ENCODE measurements around the gene RABL2A. TPM values are rescaled to one million over a fixed set of nuclear protein-coding genes. Genes with fewer than 3 reads are reported as not detected.
"Not testable (repeated sequence)": the region's sequence is repeated elsewhere in the genome, so short reads cannot be mapped to it uniquely, and the experiment has no call there.

RABL2A gene
- polyA plus RNA-seq (2013, experiment 1 of 2) = 6.7 TPM
- 6.6 TPM for polyA plus RNA-seq (2013, experiment 2 of 2)

- H3K36me3 ChIP-seq (ENCODE audit: insufficient read depth, low read length); H3K27ac ChIP-seq (ENCODE audit: low read depth, low read length); H3K27me3 ChIP-seq (ENCODE audit: insufficient read depth, low read length); H3K4me1 ChIP-seq (ENCODE audit: insufficient read depth, low read length); H3K9me3 ChIP-seq (ENCODE audit: insufficient read depth, low read depth, low read length): not testable (repeated sequence)
- WGBS = under 1% methylated on average over 34 of the region's 51 CpGs
- peak within 1 kb of the TSS; percentile 59 for H3K4me3 ChIP-seq (ENCODE audit: low read length)
- peak within 1 kb of the TSS; percentile 47; the same call in 1 of the 2 replicates for H3K9ac ChIP-seq (ENCODE audit: low read depth, low read length)
Measured at GRCh38 chr2:113626616-113627330, at the start of gene RABL2A. RABL2A (plus strand) TSS chr2:113627266; CDS start chr2:113628607, 1,341 bp downstream.

GRCh38 chr2:113578508-113578907 lies 48.6 kb upstream of the RABL2A start:
- not testable (repeated sequence) for H3K9ac ChIP-seq (ENCODE audit: low read depth, low read length); H3K4me1 ChIP-seq (ENCODE audit: insufficient read depth, low read length); H3K27ac ChIP-seq (ENCODE audit: low read depth, low read length); H3K4me3 ChIP-seq (ENCODE audit: low read length); H3K27me3 ChIP-seq (ENCODE audit: insufficient read depth, low read length); H3K36me3 ChIP-seq (ENCODE audit: insufficient read depth, low read length); H3K9me3 ChIP-seq (ENCODE audit: insufficient read depth, low read depth, low read length)
- 47% methylated on average over 4 of the region's 5 CpGs for WGBS

GRCh38 chr2:113582473-113582872 lies 44.6 kb upstream of the RABL2A start:
- not testable (repeated sequence) for H3K27ac ChIP-seq (ENCODE audit: low read depth, low read length)
- 88% methylated on average over 3 of the region's 3 CpGs for WGBS

GRCh38 chr2:113583521-113584225 lies 43.4 kb upstream of the RABL2A start:
- not testable (repeated sequence) for H3K27me3 ChIP-seq (ENCODE audit: insufficient read depth, low read length); H3K4me1 ChIP-seq (ENCODE audit: insufficient read depth, low read length); H3K9me3 ChIP-seq (ENCODE audit: insufficient read depth, low read depth, low read length); H3K36me3 ChIP-seq (ENCODE audit: insufficient read depth, low read length)
- Histone ChIP-seq H3K9ac (ENCODE audit: low read depth, low read length) (peak overlapping the region; percentile 88), H3K27ac (ENCODE audit: low read depth, low read length) (peak overlapping the region; percentile 59; the same call in 1 of the 2 replicates), H3K4me3 (ENCODE audit: low read length) (peak overlapping the region; percentile 65)
- 3% methylated on average over 54 of the region's 63 CpGs for WGBS

More at GRCh38 chr2:113582473-113582872, 44.6 kb upstream of the RABL2A start:
- not testable (repeated sequence) for H3K4me1 ChIP-seq (ENCODE audit: insufficient read depth, low read length); H3K27me3 ChIP-seq (ENCODE audit: insufficient read depth, low read length); H3K4me3 ChIP-seq (ENCODE audit: low read length); H3K9me3 ChIP-seq (ENCODE audit: insufficient read depth, low read depth, low read length); H3K36me3 ChIP-seq (ENCODE audit: insufficient read depth, low read length); H3K9ac ChIP-seq (ENCODE audit: low read depth, low read length)

- Histone ChIP-seq H3K4me3 (ENCODE audit: low read length) (peak overlapping the region; percentile 65), H3K9ac (ENCODE audit: low read depth, low read length) (peak overlapping the region; percentile 79)
- H3K27ac ChIP-seq (ENCODE audit: low read depth, low read length); H3K36me3 ChIP-seq (ENCODE audit: insufficient read depth, low read length); H3K27me3 ChIP-seq (ENCODE audit: insufficient read depth, low read length); H3K9me3 ChIP-seq (ENCODE audit: insufficient read depth, low read depth, low read length); H3K4me1 ChIP-seq (ENCODE audit: insufficient read depth, low read length): not testable (repeated sequence)
- 6% methylated on average over 19 of the region's 47 CpGs for WGBS
Measured at GRCh38 chr2:113584311-113585092, 42.6 kb upstream of the RABL2A start.

- not testable (repeated sequence) for H3K4me3 ChIP-seq (ENCODE audit: low read length); H3K27me3 ChIP-seq (ENCODE audit: insufficient read depth, low read length); H3K36me3 ChIP-seq (ENCODE audit: insufficient read depth, low read length); H3K9ac ChIP-seq (ENCODE audit: low read depth, low read length); H3K27ac ChIP-seq (ENCODE audit: low read depth, low read length); H3K9me3 ChIP-seq (ENCODE audit: insufficient read depth, low read depth, low read length); H3K4me1 ChIP-seq (ENCODE audit: insufficient read depth, low read length)
- 100% methylated on average over 2 of the region's 3 CpGs for WGBS
Measured at GRCh38 chr2:113587201-113587600, 39.9 kb upstream of the RABL2A start.

GRCh38 chr2:113589591-113589990 lies 37.5 kb upstream of the RABL2A start:
- not testable (repeated sequence) for H3K27me3 ChIP-seq (ENCODE audit: insufficient read depth, low read length); H3K4me1 ChIP-seq (ENCODE audit: insufficient read depth, low read length); H3K27ac ChIP-seq (ENCODE audit: low read depth, low read length); H3K4me3 ChIP-seq (ENCODE audit: low read length); H3K9me3 ChIP-seq (ENCODE audit: insufficient read depth, low read depth, low read length); H3K9ac ChIP-seq (ENCODE audit: low read depth, low read length); H3K36me3 ChIP-seq (ENCODE audit: insufficient read depth, low read length)
- 94% methylated on average over 4 of the region's 7 CpGs for WGBS

DNA sequence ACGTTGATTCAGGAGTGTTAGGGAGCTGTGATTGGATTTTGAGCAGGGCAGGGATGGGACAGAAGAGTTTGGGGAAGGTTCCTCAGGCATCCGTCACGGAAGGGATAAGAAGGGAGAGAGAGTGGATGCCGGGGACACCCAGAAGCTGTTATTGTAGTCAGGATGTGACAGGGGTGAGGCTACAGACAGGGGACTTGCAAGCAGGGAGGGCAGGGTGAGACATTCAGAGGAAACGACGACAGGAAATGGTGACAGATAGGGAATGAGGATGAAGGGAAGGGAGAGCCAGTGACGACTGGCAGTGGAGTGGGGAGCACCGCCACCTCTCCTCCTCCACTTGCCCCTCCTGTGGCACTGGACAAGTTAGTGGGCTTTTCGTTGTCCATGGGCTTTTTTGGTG lies 35.1 kb upstream of the RABL2A start:
- not testable (repeated sequence) for H3K9ac ChIP-seq (ENCODE audit: low read depth, low read length); H3K27me3 ChIP-seq (ENCODE audit: insufficient read depth, low read length); H3K36me3 ChIP-seq (ENCODE audit: insufficient read depth, low read length); H3K4me1 ChIP-seq (ENCODE audit: insufficient read depth, low read length); H3K4me3 ChIP-seq (ENCODE audit: low read length); H3K9me3 ChIP-seq (ENCODE audit: insufficient read depth, low read depth, low read length); H3K27ac ChIP-seq (ENCODE audit: low read depth, low read length)
- WGBS = no CpG with 5 or more reads among the region's 9 CpGs

DNA sequence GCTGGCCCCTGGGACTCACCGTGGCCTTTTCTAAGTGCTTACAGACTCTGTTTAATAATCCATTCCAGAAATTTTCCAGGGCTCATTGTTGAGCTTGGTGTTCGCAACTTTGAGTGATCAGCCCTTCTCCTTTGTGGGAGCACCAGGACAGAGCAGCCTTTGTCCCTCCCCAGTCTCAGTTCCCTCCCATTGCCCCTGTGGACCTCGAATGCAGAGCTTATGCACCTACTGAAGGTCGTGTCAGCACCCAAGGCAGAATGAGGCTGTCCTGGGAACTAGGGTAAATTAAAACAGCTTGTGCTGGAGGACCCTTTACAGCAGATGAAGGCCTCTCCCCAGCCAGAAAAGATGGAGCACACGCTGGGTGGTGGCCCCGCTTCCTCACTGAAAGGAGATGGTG lies 33.8 kb upstream of the RABL2A start:
- not testable (repeated sequence) for H3K4me3 ChIP-seq (ENCODE audit: low read length); H3K9me3 ChIP-seq (ENCODE audit: insufficient read depth, low read depth, low read length)
- WGBS = 86% methylated on average over 4 of the region's 6 CpGs

GRCh38 chr2:113595725-113596124 lies 31.3 kb upstream of the RABL2A start:
- 96% methylated on average over 9 of the region's 10 CpGs for WGBS
- H3K4me3 ChIP-seq (ENCODE audit: low read length); H3K27ac ChIP-seq (ENCODE audit: low read depth, low read length); H3K9ac ChIP-seq (ENCODE audit: low read depth, low read length); H3K4me1 ChIP-seq (ENCODE audit: insufficient read depth, low read length); H3K9me3 ChIP-seq (ENCODE audit: insufficient read depth, low read depth, low read length); H3K27me3 ChIP-seq (ENCODE audit: insufficient read depth, low read length); H3K36me3 ChIP-seq (ENCODE audit: insufficient read depth, low read length): not testable (repeated sequence)

More for the DNA sequence above, 33.8 kb upstream of the RABL2A start:
- not testable (repeated sequence) for H3K36me3 ChIP-seq (ENCODE audit: insufficient read depth, low read length); H3K4me1 ChIP-seq (ENCODE audit: insufficient read depth, low read length); H3K27me3 ChIP-seq (ENCODE audit: insufficient read depth, low read length); H3K9ac ChIP-seq (ENCODE audit: low read depth, low read length); H3K27ac ChIP-seq (ENCODE audit: low read depth, low read length)

- 100% methylated on average over 5 of the region's 10 CpGs for WGBS
- not testable (repeated sequence) for H3K4me1 ChIP-seq (ENCODE audit: insufficient read depth, low read length)
Measured at GRCh38 chr2:113597164-113597563, 29.9 kb upstream of the RABL2A start.

More at GRCh38 chr2:113597164-113597563, 29.9 kb upstream of the RABL2A start:
- H3K27me3 ChIP-seq (ENCODE audit: insufficient read depth, low read length); H3K4me3 ChIP-seq (ENCODE audit: low read length); H3K36me3 ChIP-seq (ENCODE audit: insufficient read depth, low read length); H3K9me3 ChIP-seq (ENCODE audit: insufficient read depth, low read depth, low read length); H3K27ac ChIP-seq (ENCODE audit: low read depth, low read length); H3K9ac ChIP-seq (ENCODE audit: low read depth, low read length): not testable (repeated sequence)
